ENCODE data around the gene XRN2. TPM values are rescaled to one million over a fixed set of nuclear protein-coding genes. Genes with fewer than 3 reads are reported as not detected.

XRN2 gene
- total RNA-seq, 5 donors from 2014 or later (not counting 1 experiment from before 2014, with no cell fraction given) = 46.3 to 62.0 (median 49.7) TPM

GRCh38 chr20:21353236-21353635 lies 50.1 kb downstream of the XRN2 start:
- Mint-ChIP-seq H3K4me1 (no peaks in the 10 kb centered on the region), H3K9me3 (no peaks in the 10 kb centered on the region), H3K27ac (no peak overlapping the region), H3K36me3 (peaks cover 25% of the 10 kb centered on the region), H3K27me3 (no peaks in the 10 kb centered on the region), H3K4me3 (no peak overlapping the region)
- H3K9me3 ChIP-seq = no peaks in the 10 kb centered on the region
- CTCF ChIA-PET = interaction anchor here in 1 of 2 donors (0.6 kb wide), 1 partner anchor 32 kb away, joined by 3 read pairs; no protein-coding TSS in a partner anchor
- H3K27ac ChIP-seq (ENCODE audit: low read length) = no peak overlapping the region
- POLR2A ChIA-PET = interaction anchor here (0.5 to 0.6 kb wide), 5 partner anchors 11 to 42 kb away, joined by 3 to 4 read pairs (median 3); no protein-coding TSS in a partner anchor
- H3K4me1 ChIP-seq (ENCODE audit: control insufficient read depth in 1 of 2, extremely low read depth in 1 of 2, insufficient read depth in 2 of 2, low read length in 2 of 2) = no peaks in the 10 kb centered on the region
- WGBS (ENCODE audit: insufficient coverage) = no CpG with 5 or more reads among the region's 1 CpG
- ATAC-seq (replicated peaks in 1 of 4) (no peak), DNase-seq (no peak)
- H3K27me3 ChIP-seq (replicated peaks in 1 of 2; ENCODE audit: control insufficient read depth in 2 of 2, extremely low read depth in 1 of 2, insufficient read depth in 2 of 2, low read length in 1 of 2) = no peaks in the 10 kb centered on the region
- peaks cover 10 to 48% of the 10 kb centered on the region in 2 donors for H3K36me3 ChIP-seq (ENCODE audit: control insufficient read depth in 2 of 2, extremely low read depth in 1 of 2, insufficient read depth in 1 of 2, low read length in 1 of 2)
- no peak overlapping the region for H3K4me3 ChIP-seq (ENCODE audit: control insufficient read depth in 1 of 2, extremely low read depth in 1 of 2, low read length in 1 of 2)

GRCh38 chr20:21355981-21356380 lies 52.9 kb downstream of the XRN2 start:
- ATAC-seq (replicated peaks in 1 of 4) = no peak
- no peak overlapping the region for H3K4me3 Mint-ChIP-seq
- H3K27me3 Mint-ChIP-seq = no peaks in the 10 kb centered on the region
- H3K36me3 Mint-ChIP-seq = peaks cover 26% of the 10 kb centered on the region
- peaks cover 16 to 52% of the 10 kb centered on the region in 2 donors for H3K36me3 ChIP-seq (ENCODE audit: control insufficient read depth in 2 of 2, extremely low read depth in 1 of 2, insufficient read depth in 1 of 2, low read length in 1 of 2)
- H3K27ac Mint-ChIP-seq = no peak overlapping the region
- no peaks in the 10 kb centered on the region for H3K9me3 Mint-ChIP-seq
- no peaks in the 10 kb centered on the region for H3K27me3 ChIP-seq (replicated peaks in 1 of 2; ENCODE audit: control insufficient read depth in 2 of 2, extremely low read depth in 1 of 2, insufficient read depth in 2 of 2, low read length in 1 of 2)
- H3K4me1 Mint-ChIP-seq = no peaks in the 10 kb centered on the region
- DNase-seq = no peak
- no CpG with 5 or more reads among the region's 1 CpG for WGBS (ENCODE audit: insufficient coverage)
- no peak overlapping the region for H3K4me3 ChIP-seq (ENCODE audit: control insufficient read depth in 1 of 2, extremely low read depth in 1 of 2, low read length in 1 of 2)
- POLR2A ChIA-PET = no interaction called here
- CTCF ChIA-PET = no interaction called here
- H3K4me1 ChIP-seq (ENCODE audit: control insufficient read depth in 1 of 2, extremely low read depth in 1 of 2, insufficient read depth in 2 of 2, low read length in 2 of 2) = no peaks in the 10 kb centered on the region
- no peaks in the 10 kb centered on the region for H3K9me3 ChIP-seq
- no peak overlapping the region for H3K27ac ChIP-seq (ENCODE audit: low read length)

GRCh38 chr20:21356386-21356785 lies 53.3 kb downstream of the XRN2 start:
- ChIA-PET POLR2A (no interaction called here), CTCF (no interaction called here)
- DNase-seq (no peak), ATAC-seq (replicated peaks in 1 of 4) (no peak)
- no peaks in the 10 kb centered on the region for H3K9me3 Mint-ChIP-seq
- H3K27ac Mint-ChIP-seq = no peak overlapping the region
- no peak overlapping the region for H3K4me3 Mint-ChIP-seq
- Histone ChIP-seq H3K4me1 (ENCODE audit: control insufficient read depth in 1 of 2, extremely low read depth in 1 of 2, insufficient read depth in 2 of 2, low read length in 2 of 2) (no peaks in the 10 kb centered on the region), H3K4me3 (ENCODE audit: control insufficient read depth in 1 of 2, extremely low read depth in 1 of 2, low read length in 1 of 2) (no peak overlapping the region), H3K27me3 (replicated peaks in 1 of 2; ENCODE audit: control insufficient read depth in 2 of 2, extremely low read depth in 1 of 2, insufficient read depth in 2 of 2, low read length in 1 of 2) (no peaks in the 10 kb centered on the region), H3K9me3 (no peaks in the 10 kb centered on the region), H3K36me3 (ENCODE audit: control insufficient read depth in 2 of 2, extremely low read depth in 1 of 2, insufficient read depth in 1 of 2, low read length in 1 of 2) (peaks cover 16 to 53% of the 10 kb centered on the region in 2 donors), H3K27ac (ENCODE audit: low read length) (no peak overlapping the region)
- no peaks in the 10 kb centered on the region for H3K4me1 Mint-ChIP-seq
- H3K27me3 Mint-ChIP-seq = no peaks in the 10 kb centered on the region
- peaks cover 29% of the 10 kb centered on the region for H3K36me3 Mint-ChIP-seq

- POLR2A ChIA-PET = no interaction called here
- Histone ChIP-seq H3K27ac (ENCODE audit: low read length) (no peak overlapping the region), H3K4me1 (ENCODE audit: control insufficient read depth in 1 of 2, extremely low read depth in 1 of 2, insufficient read depth in 2 of 2, low read length in 2 of 2) (no peaks in the 10 kb centered on the region), H3K9me3 (no peaks in the 10 kb centered on the region), H3K36me3 (ENCODE audit: control insufficient read depth in 2 of 2, extremely low read depth in 1 of 2, insufficient read depth in 1 of 2, low read length in 1 of 2) (peaks cover 16 to 62% of the 10 kb centered on the region in 2 donors), H3K4me3 (ENCODE audit: control insufficient read depth in 1 of 2, extremely low read depth in 1 of 2, low read length in 1 of 2) (no peak overlapping the region), H3K27me3 (replicated peaks in 1 of 2; ENCODE audit: control insufficient read depth in 2 of 2, extremely low read depth in 1 of 2, insufficient read depth in 2 of 2, low read length in 1 of 2) (no peaks in the 10 kb centered on the region)
- H3K27ac Mint-ChIP-seq = no peak overlapping the region
- ATAC-seq (replicated peaks in 1 of 4) (no peak), DNase-seq (no peak)
- CTCF ChIA-PET = no interaction called here
- WGBS (ENCODE audit: insufficient coverage) = no CpG with 5 or more reads among the region's 1 CpG
- H3K4me1 Mint-ChIP-seq = no peaks in the 10 kb centered on the region
- H3K4me3 Mint-ChIP-seq = no peak overlapping the region
- no peaks in the 10 kb centered on the region for H3K27me3 Mint-ChIP-seq
- no peaks in the 10 kb centered on the region for H3K9me3 Mint-ChIP-seq
- peaks cover 37% of the 10 kb centered on the region for H3K36me3 Mint-ChIP-seq
Measured at GRCh38 chr20:21357844-21358243, 54.7 kb downstream of the XRN2 start.

- Histone ChIP-seq H3K4me1 (ENCODE audit: control insufficient read depth in 1 of 2, extremely low read depth in 1 of 2, insufficient read depth in 2 of 2, low read length in 2 of 2) (no peaks in the 10 kb centered on the region), H3K27ac (ENCODE audit: low read length) (no peak overlapping the region), H3K9me3 (no peaks in the 10 kb centered on the region), H3K27me3 (replicated peaks in 1 of 2; ENCODE audit: control insufficient read depth in 2 of 2, extremely low read depth in 1 of 2, insufficient read depth in 2 of 2, low read length in 1 of 2) (no peaks in the 10 kb centered on the region), H3K4me3 (ENCODE audit: control insufficient read depth in 1 of 2, extremely low read depth in 1 of 2, low read length in 1 of 2) (no peak overlapping the region), H3K36me3 (ENCODE audit: control insufficient read depth in 2 of 2, extremely low read depth in 1 of 2, insufficient read depth in 1 of 2, low read length in 1 of 2) (peaks cover 16 to 70% of the 10 kb centered on the region in 2 donors)
- no peak for ATAC-seq (replicated peaks in 1 of 4)
- Mint-ChIP-seq H3K36me3 (peaks cover 44% of the 10 kb centered on the region), H3K27ac (no peak overlapping the region), H3K27me3 (no peaks in the 10 kb centered on the region), H3K9me3 (no peaks in the 10 kb centered on the region), H3K4me3 (no peak overlapping the region), H3K4me1 (no peaks in the 10 kb centered on the region)
- ChIA-PET POLR2A (no interaction called here), CTCF (no interaction called here)
- WGBS (ENCODE audit: insufficient coverage) = no CpG with 5 or more reads among the region's 5 CpGs
- DNase-seq = no peak
Measured at GRCh38 chr20:21358737-21359136, 55.6 kb downstream of the XRN2 start.

GRCh38 chr20:21360705-21361104 lies 57.6 kb downstream of the XRN2 start:
- H3K27ac Mint-ChIP-seq = no peak overlapping the region
- H3K36me3 Mint-ChIP-seq = peaks cover 44% of the 10 kb centered on the region
- ATAC-seq (replicated peaks in 1 of 4) = no peak
- H3K4me3 ChIP-seq (ENCODE audit: control insufficient read depth in 1 of 2, extremely low read depth in 1 of 2, low read length in 1 of 2) = no peak overlapping the region
- CTCF ChIA-PET = no interaction called here
- POLR2A ChIA-PET = no interaction called here
- no peaks in the 10 kb centered on the region for H3K9me3 Mint-ChIP-seq
- H3K27me3 ChIP-seq (replicated peaks in 1 of 2; ENCODE audit: control insufficient read depth in 2 of 2, extremely low read depth in 1 of 2, insufficient read depth in 2 of 2, low read length in 1 of 2) = no peaks in the 10 kb centered on the region
- no peak for DNase-seq
- no peaks in the 10 kb centered on the region for H3K4me1 Mint-ChIP-seq
- H3K4me1 ChIP-seq (ENCODE audit: control insufficient read depth in 1 of 2, extremely low read depth in 1 of 2, insufficient read depth in 2 of 2, low read length in 2 of 2) = no peaks in the 10 kb centered on the region
- peaks cover 16 to 70% of the 10 kb centered on the region in 2 donors for H3K36me3 ChIP-seq (ENCODE audit: control insufficient read depth in 2 of 2, extremely low read depth in 1 of 2, insufficient read depth in 1 of 2, low read length in 1 of 2)
- no peak overlapping the region for H3K4me3 Mint-ChIP-seq
- H3K27me3 Mint-ChIP-seq = no peaks in the 10 kb centered on the region
- WGBS (ENCODE audit: insufficient coverage) = no CpG with 5 or more reads among the region's 1 CpG
- no peak overlapping the region for H3K27ac ChIP-seq (ENCODE audit: low read length)
- no peaks in the 10 kb centered on the region for H3K9me3 ChIP-seq

- Histone ChIP-seq H3K4me1 (ENCODE audit: control insufficient read depth in 1 of 2, extremely low read depth in 1 of 2, insufficient read depth in 2 of 2, low read length in 2 of 2) (no peaks in the 10 kb centered on the region), H3K36me3 (ENCODE audit: control insufficient read depth in 2 of 2, extremely low read depth in 1 of 2, insufficient read depth in 1 of 2, low read length in 1 of 2) (peaks cover 16 to 66% of the 10 kb centered on the region in 2 donors), H3K27ac (ENCODE audit: low read length) (no peak overlapping the region), H3K9me3 (no peaks in the 10 kb centered on the region), H3K4me3 (ENCODE audit: control insufficient read depth in 1 of 2, extremely low read depth in 1 of 2, low read length in 1 of 2) (no peak overlapping the region), H3K27me3 (replicated peaks in 1 of 2; ENCODE audit: control insufficient read depth in 2 of 2, extremely low read depth in 1 of 2, insufficient read depth in 2 of 2, low read length in 1 of 2) (no peaks in the 10 kb centered on the region)
- ChIA-PET POLR2A (no interaction called here), CTCF (no interaction called here)
- no peak for DNase-seq
- H3K4me3 Mint-ChIP-seq = no peak overlapping the region
- no peaks in the 10 kb centered on the region for H3K4me1 Mint-ChIP-seq
- H3K27me3 Mint-ChIP-seq = no peaks in the 10 kb centered on the region
- no peak for ATAC-seq (replicated peaks in 1 of 4)
- no peak overlapping the region for H3K27ac Mint-ChIP-seq
- no peaks in the 10 kb centered on the region for H3K9me3 Mint-ChIP-seq
- peaks cover 42% of the 10 kb centered on the region for H3K36me3 Mint-ChIP-seq
- 68% methylated on average over 2 of the region's 2 CpGs for WGBS (ENCODE audit: insufficient coverage)
Measured at GRCh38 chr20:21361266-21361665, 58.1 kb downstream of the XRN2 start.

Data from T-cell (primary cell).